ENCODE data around the gene DBP.

DNA sequence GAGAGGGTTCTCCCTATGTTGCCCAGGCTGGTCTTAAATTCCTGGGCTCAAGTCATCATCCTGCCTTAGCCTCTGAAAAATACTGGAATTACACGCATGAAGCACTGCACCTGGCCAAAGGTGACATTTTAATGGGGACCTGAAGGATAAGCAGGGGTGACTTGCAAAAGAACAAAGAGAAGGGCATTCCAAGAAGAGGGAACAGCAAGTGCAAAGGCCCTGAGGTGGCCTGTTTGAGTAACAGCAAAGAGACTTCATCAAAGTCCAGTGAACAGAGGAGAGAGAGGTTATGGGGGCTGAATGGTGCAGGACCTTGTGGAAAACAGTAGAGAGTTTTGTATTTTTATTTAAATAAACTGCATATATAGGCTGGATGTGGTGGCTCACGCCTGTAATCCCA is 4.7 kb upstream of the DBP start:
- TF ChIP-seq, protein P1, sequence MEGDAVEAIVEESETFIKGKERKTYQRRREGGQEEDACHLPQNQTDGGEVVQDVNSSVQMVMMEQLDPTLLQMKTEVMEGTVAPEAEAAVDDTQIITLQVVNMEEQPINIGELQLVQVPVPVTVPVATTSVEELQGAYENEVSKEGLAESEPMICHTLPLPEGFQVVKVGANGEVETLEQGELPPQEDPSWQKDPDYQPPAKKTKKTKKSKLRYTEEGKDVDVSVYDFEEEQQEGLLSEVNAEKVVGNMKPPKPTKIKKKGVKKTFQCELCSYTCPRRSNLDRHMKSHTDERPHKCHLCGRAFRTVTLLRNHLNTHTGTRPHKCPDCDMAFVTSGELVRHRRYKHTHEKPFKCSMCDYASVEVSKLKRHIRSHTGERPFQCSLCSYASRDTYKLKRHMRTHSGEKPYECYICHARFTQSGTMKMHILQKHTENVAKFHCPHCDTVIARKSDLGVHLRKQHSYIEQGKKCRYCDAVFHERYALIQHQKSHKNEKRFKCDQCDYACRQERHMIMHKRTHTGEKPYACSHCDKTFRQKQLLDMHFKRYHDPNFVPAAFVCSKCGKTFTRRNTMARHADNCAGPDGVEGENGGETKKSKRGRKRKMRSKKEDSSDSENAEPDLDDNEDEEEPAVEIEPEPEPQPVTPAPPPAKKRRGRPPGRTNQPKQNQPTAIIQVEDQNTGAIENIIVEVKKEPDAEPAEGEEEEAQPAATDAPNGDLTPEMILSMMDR (IDR thresholded peaks at IDR 0.05) = no peak
- TF ChIP-seq POLR2A (IDR thresholded peaks at IDR 0.05) = no peak
